Measurements from ENCODE around the gene MACROD1. TPM values are rescaled to one million over a fixed set of nuclear protein-coding genes. Genes with fewer than 3 reads are reported as not detected.

The MACROD1 gene
- total and polyA plus RNA-seq, 9 of the 15 experiments (the other 6 are each of a cell fraction or from before 2014, with no cell fraction given), result 1.1 to 60.0 (median 26.4) TPM

- TF ChIP-seq CBX8 (IDR thresholded peaks at IDR 0.05; ENCODE audit: borderline replicate concordance, extremely low read depth, low read depth, low read length, poor library complexity, severe bottlenecking) (no peak), MCM7 (IDR thresholded peaks at IDR 0.05) (no peak), CHD4 (IDR thresholded peaks at IDR 0.05; ENCODE audit: insufficient read depth, insufficient replicate concordance, low read depth, low read length, poor library complexity, severe bottlenecking) (no peak), ZFPM2 (CRISPR knock-in tag; IDR thresholded peaks at IDR 0.05) (no peak), RFX1 (IDR thresholded peaks at IDR 0.05) (no peak), RBM17 (IDR thresholded peaks at IDR 0.05; ENCODE audit: borderline replicate concordance, low read depth, low read length) (no peak), NR3C1 (CRISPR knock-in tag; IDR thresholded peaks at IDR 0.05) (no peak), ID3 (CRISPR knock-in tag; IDR thresholded peaks at IDR 0.05) (no peak), ID3 (tag; IDR thresholded peaks at IDR 0.05) (0 out of 2 replicates have a peak, but pooled peaks have one; percentile 33), SIX5 (IDR thresholded peaks at IDR 0.05; ENCODE audit: borderline replicate concordance in 1 of 2, insufficient read depth in 1 of 2, low read depth in 1 of 2, low read length in 2 of 2) (no peak), RAD21 (CRISPR knock-in tag; conservative IDR thresholded peaks at IDR 0.05 in 1 of 2, IDR thresholded peaks at IDR 0.05 in 1 of 2) (no peak), HDAC1 (IDR thresholded peaks at IDR 0.05) (peak in 1 of 2 experiments; percentile 80; a peak in 2 of 4 replicates), ETS2 (tag; IDR thresholded peaks at IDR 0.05; ENCODE audit: borderline replicate concordance, poor library complexity, severe bottlenecking) (no peak), C11orf30 (IDR thresholded peaks at IDR 0.05; ENCODE audit: low read depth) (no peak), ZBTB2 (IDR thresholded peaks at IDR 0.05) (no peak), E4F1 (CRISPR knock-in tag; IDR thresholded peaks at IDR 0.05; ENCODE audit: borderline replicate concordance) (no peak), ZNF121 (CRISPR knock-in tag; conservative IDR thresholded peaks at IDR 0.05) (no peak), CREM (IDR thresholded peaks at IDR 0.05; ENCODE audit: low read depth) (peak; percentile 81), POLR3A (IDR thresholded peaks at IDR 0.05; ENCODE audit: borderline replicate concordance, extremely low read depth, insufficient read depth, insufficient read length) (no peak), PRPF4 (IDR thresholded peaks at IDR 0.05; ENCODE audit: insufficient read depth, low read depth, low read length, poor library complexity, severe bottlenecking) (no peak), NELFE (IDR thresholded peaks at IDR 0.05; ENCODE audit: insufficient read depth, insufficient read length) (no peak), ZNF41 (CRISPR knock-in tag; conservative IDR thresholded peaks at IDR 0.05) (no peak)
Measured at GRCh38 chr11:64181506-64182411, 15.8 kb upstream of the MACROD1 start (continued).
